Large intestine (tissue), 3 donors: ENCODE measurements around the gene C20orf96. TPM values are rescaled to one million over a fixed set of nuclear protein-coding genes. Genes with fewer than 3 reads are reported as not detected.
A peak's percentile ranks its signal among the peaks of the same experiment; 100 is the strongest.

Experiments used
- DNase-seq, 2 donors: peaks; one replicate each; pipeline versions ENCODE4 v3.0.0 to v3.0.0-alpha.2; 2013
- H3K27ac ChIP-seq: one replicate; pipeline ENCODE4 v1.5.1; 2013; ENCODE audit warnings: low read length
- H3K27me3 ChIP-seq: 2 replicates; pipeline ENCODE4 v1.6.1; 2013; ENCODE audit warnings: low read length; ENCODE audit not compliant: control insufficient read depth, insufficient read depth
- H3K36me3 ChIP-seq: 2 replicates; pipeline ENCODE4 v1.6.1; 2013; ENCODE audit warnings: low read length; ENCODE audit not compliant: control insufficient read depth, insufficient read depth
- H3K4me1 ChIP-seq: one replicate; pipeline ENCODE4 v1.6.1; 2013; ENCODE audit warnings: low read length; ENCODE audit not compliant: control insufficient read depth, insufficient read depth
- H3K4me3 ChIP-seq: one replicate; pipeline ENCODE4 v1.5.1; 2013; ENCODE audit warnings: low read length
- H3K9me3 ChIP-seq: one replicate; pipeline ENCODE4 v1.6.1; 2013; ENCODE audit warnings: mild to moderate bottlenecking, low read depth, low read length, moderate library complexity; ENCODE audit not compliant: control insufficient read depth
- WGBS: methylation state at CpG from one replicate; pipeline ENCODE4 v1.1.5; 2013; ENCODE audit warnings: low lambda C conversion rate; ENCODE audit not compliant: insufficient coverage; 5-methylcytosine and 5-hydroxymethylcytosine counted together
- polyA plus RNA-seq: library from polyadenylated mRNA; unstranded; fragments of 120-200 nt; gene quantifications from one replicate; pipeline ENCODE4 v1.2.1, GENCODE V29; 2013

The C20orf96 gene
- polyA plus RNA-seq, 1 donor: 12.0 TPM

DNA sequence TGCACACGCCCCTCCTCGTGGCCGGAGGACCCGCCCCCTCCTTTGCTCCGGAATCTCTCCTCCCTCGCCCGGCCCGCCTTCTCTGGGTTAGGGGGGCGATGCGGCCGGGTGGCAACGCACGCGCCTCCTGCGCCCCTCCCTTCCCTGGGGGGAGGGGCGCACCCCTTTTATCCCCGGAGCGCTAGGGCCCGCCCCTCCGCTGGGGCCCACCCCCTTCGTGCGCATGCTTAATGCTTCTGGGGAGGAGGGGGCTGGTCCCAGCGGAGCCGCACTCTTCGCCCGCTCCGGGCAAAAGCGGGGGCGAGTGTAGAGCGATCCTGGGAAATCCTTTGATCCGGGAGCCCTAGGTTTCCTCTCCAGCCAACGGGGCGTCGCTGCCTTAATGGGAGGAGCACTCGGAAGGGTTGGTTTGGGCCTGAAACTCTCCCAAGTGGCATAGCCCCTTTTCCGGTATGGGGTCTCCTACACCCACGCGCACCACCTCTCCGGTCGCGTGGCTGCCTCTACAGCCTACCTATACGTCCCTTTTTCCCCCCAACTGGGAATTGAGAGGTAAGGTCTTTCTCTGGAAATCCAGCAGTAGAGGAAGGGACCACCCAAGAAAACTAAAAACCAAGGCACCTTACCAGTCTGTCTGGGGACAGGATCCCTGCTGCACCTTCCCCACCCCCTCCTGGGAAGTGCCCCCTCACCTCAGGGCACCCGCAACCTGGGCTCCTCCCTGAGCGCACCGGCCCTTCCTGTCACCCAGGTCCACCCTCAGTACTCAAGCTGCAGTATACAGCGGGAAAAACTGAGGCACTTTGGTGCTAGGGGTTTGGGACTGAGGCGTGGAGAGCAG, 36.9 kb upstream of the C20orf96 start:
- no peaks in the 10 kb centered on the region for H3K27me3 ChIP-seq
- peak overlapping the region; percentile 37 for H3K27ac ChIP-seq
- no peaks in the 10 kb centered on the region for H3K9me3 ChIP-seq
- no CpG with 5 or more reads among the region's 47 CpGs for WGBS
- DNase-seq: peak; percentile 88 to 91
- H3K4me3 ChIP-seq: peak overlapping the region; percentile 54
- peaks cover 5% of the 10 kb centered on the region for H3K36me3 ChIP-seq
- peaks cover 17% of the 10 kb centered on the region for H3K4me1 ChIP-seq

DNA sequence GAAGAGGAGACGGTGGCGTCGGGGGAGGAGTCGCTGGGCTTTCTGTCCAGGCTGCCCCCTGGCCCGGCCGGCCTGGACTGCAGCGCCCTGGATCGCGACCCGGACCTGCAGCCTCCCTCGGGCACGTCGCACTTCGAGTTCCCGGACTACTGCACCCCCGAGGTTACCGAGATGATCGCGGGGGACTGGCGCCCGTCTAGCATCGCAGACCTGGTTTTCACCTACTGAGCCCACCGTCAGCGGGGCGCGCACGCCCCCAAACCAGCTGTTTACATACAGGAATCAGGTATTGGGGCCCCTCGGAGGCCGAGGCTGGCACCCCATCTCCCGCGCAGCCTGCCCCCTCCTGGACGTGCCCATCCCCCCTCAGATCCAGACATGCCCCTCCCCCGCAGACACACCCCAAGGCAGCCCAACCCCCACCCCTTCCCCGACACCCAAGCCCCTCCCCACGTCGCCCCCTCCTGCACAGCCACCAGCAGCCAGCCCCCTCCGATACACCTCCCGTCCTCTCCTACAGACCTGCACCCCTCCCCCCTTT, 36.2 kb upstream of the C20orf96 start:
- Histone ChIP-seq H3K27ac (peak overlapping the region; percentile 81), H3K4me3 (peak overlapping the region; percentile 54), H3K36me3 (peaks cover 5% of the 10 kb centered on the region), H3K27me3 (no peaks in the 10 kb centered on the region), H3K9me3 (no peaks in the 10 kb centered on the region), H3K4me1 (peaks cover 17% of the 10 kb centered on the region)
- DNase-seq: no peak
- WGBS: no CpG with 5 or more reads among the region's 38 CpGs

DNA sequence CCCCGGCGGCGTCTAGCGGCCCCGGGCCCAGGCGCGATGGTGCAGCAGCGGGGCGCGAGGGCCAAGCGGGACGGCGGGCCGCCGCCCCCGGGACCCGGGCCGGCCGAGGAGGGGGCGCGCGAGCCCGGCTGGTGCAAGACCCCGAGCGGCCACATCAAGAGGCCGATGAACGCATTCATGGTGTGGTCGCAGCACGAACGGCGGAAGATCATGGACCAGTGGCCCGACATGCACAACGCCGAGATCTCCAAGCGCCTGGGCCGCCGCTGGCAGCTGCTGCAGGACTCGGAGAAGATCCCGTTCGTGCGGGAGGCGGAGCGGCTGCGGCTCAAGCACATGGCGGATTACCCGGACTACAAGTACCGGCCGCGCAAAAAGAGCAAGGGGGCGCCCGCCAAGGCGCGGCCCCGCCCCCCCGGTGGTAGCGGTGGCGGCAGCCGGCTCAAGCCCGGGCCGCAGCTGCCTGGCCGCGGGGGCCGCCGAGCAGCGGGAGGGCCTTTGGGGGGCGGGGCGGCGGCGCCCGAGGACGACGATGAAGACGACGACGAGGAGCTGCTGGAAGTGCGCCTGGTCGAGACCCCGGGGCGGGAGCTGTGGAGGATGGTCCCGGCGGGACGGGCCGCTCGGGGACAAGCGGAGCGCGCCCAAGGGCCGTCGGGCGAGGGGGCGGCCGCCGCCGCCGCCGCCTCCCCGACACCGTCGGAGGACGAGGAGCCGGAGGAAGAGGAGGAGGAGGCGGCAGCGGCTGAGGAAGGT, 35.5 kb upstream of the C20orf96 start:
- Histone ChIP-seq H3K4me3 (peak overlapping the region; percentile 54), H3K27me3 (no peaks in the 10 kb centered on the region), H3K9me3 (no peaks in the 10 kb centered on the region), H3K4me1 (peaks cover 17% of the 10 kb centered on the region), H3K27ac (peak overlapping the region; percentile 81), H3K36me3 (peaks cover 5% of the 10 kb centered on the region)
- DNase-seq: peak; percentile 42 to 80
- no CpG with 5 or more reads among the region's 103 CpGs for WGBS

DNA sequence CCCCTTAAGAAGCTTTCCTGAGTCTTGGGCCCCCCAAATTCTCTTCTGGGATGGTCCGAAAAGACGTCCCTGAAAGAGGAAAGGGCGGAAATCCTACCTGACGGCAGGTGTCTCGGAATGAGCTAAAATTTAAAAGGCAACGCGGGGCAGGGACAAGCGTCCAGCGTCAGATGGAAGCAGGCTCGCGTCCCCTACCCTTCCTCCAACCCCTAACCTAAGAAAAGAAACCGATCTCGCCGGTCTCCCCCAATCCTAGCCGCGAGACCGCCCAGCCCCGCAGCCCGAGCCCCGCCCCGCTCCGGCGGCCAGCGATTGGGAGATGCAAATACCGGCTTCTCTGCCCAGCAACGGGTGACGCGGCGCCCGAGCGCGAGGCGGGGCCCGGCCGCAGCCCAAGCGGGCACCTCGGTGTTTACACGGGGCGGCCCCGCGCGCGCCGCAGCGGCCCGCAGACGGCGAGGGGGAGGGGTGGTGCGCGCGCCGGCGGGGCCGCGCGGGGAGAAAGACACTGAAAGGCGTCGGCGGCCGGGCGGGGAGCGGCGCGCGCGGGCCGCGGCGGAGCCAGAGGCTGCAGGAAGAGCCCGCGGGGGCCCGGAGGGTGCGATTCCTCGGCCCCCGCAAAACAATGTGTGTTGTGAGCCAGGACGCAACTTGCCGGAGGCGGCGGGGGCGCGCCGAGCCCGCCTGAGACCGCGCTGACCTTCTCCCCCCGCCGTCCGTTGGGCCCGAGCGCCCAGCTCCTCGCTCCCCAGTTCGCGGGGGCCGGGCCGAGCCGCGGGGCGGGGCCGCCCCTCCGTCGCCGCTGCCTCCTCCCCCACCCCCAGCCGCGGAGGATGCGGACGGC, 34.7 kb upstream of the C20orf96 start, which contains the start of gene SOX12:
Gene SOX12 (plus strand): TSS at position 508 of the 844 bp plus-strand sequence. CDS start 373 bp downstream, outside the sequence.
- H3K9me3 ChIP-seq: no peaks in the 10 kb centered on the region
- H3K27me3 ChIP-seq: no peaks in the 10 kb centered on the region
- H3K36me3 ChIP-seq: peaks cover 7% of the 10 kb centered on the region
- H3K27ac ChIP-seq: peak within 1 kb of the TSS; percentile 81
- H3K4me3 ChIP-seq: peak within 1 kb of the TSS; percentile 56
- DNase-seq: peak; percentile 95 to 96
- peaks cover 14% of the 10 kb centered on the region for H3K4me1 ChIP-seq
- WGBS: no CpG with 5 or more reads among the region's 106 CpGs

DNA sequence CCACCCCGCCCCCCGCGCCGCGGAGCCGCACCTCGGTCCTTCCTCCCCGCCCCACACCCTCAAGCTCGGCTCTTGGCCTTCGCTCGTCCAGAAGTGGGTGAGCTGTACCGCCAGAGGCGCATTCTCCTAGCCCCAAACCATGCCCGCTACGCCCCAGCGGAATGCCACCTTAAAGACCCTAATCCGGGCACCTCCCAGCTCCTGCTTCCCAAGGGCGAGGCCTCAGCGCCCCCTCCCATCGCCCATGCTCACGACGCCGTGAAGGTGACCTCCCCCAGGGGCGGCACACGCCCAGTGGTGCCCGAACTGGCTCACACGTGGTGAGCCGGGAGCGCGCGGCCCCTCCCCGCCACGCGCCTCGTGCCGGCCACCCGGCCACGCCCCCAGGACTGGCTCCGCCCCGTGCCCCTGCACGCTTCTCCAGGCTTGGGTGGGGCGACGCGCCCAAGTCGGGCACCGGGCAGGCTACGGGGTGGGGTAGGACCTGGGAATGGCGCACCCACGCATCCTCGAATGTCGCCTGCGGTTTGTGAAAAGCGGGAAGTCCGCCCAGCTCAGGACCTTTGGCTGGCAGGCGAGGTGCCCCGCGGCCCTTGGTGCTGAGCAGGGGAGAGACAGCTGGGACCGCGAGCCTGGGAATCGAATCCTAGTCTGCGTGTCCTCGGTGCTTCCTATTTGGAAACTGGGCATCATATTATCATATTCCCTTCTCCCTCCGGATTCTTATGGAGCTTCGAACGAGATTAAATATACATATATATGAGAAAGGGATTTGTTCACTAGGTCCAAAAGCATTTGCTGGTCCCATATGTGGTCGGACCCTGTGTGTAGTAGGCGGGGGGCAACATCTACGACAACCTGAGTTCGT, 33.9 kb upstream of the C20orf96 start:
- Histone ChIP-seq H3K36me3 (peaks cover 6% of the 10 kb centered on the region), H3K27me3 (no peaks in the 10 kb centered on the region), H3K9me3 (no peaks in the 10 kb centered on the region), H3K27ac (peak overlapping the region; percentile 81), H3K4me1 (peaks cover 12% of the 10 kb centered on the region), H3K4me3 (peak overlapping the region; percentile 56)
- WGBS: no CpG with 5 or more reads among the region's 69 CpGs
- DNase-seq: peak; percentile 90 to 94

DNA sequence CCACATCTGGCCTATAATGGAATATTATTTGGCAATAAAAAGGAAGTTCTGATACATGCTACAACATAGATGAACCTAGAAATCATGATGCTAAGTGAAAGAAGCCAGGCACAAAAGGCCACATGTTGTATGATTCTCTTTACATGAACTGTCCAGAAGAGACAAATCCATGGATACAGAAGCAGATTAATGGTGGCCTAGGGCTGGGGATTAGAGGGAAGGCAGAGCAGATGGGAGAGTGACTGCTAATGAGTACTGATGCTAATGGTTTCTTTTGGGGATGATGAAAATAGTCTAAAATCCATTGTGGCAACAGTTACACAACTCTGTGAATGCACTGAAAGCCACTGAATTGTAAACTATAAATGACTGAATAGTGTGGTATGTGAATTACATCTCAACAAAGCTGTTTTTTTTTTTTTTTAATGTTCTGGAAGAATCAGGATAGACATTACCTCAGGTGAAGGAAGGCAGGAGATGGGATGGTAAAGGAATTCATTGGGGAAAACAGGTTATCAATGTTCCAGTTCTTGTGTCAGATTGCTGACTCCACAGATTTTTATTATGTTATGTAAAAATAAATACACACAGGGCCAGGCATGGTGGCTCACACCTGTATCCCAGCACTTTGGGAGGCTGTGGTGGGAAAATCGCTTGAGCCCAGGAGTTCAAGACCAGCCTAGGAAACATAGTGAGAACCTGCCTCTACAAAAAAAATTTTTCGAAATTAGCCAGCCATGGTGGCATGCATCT, 25.9 kb upstream of the C20orf96 start:
- no CpG with 5 or more reads among the region's 2 CpGs for WGBS
- Histone ChIP-seq H3K9me3 (no peaks in the 10 kb centered on the region), H3K27ac (no peak overlapping the region), H3K4me3 (no peak overlapping the region), H3K27me3 (no peaks in the 10 kb centered on the region), H3K4me1 (no peaks in the 10 kb centered on the region), H3K36me3 (peaks cover 3% of the 10 kb centered on the region)
- no peak for DNase-seq

DNA sequence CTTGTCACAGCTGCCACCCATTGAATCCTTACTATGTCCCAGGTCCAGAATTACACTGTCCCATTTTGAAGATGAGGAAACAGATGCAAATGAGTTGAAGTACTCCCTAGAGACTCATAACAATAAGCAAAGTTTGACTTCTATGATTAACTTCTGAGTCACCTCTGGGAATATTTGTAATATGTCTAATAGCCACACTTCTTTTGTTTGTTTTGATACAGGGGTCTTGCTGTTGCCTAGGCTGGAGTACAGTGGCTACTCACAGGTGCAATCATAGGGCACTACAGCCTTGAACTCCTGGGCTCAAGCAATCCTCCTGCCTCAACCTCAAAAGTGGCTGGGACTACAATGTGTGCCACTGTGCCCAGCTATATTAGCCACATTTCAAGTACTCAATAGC, 23.4 kb upstream of the C20orf96 start:
- H3K27ac ChIP-seq: no peak overlapping the region
- no peak for DNase-seq
- no peaks in the 10 kb centered on the region for H3K9me3 ChIP-seq
- no peaks in the 10 kb centered on the region for H3K27me3 ChIP-seq
- no peaks in the 10 kb centered on the region for H3K4me1 ChIP-seq
- H3K4me3 ChIP-seq: no peak overlapping the region
- no peaks in the 10 kb centered on the region for H3K36me3 ChIP-seq

DNA sequence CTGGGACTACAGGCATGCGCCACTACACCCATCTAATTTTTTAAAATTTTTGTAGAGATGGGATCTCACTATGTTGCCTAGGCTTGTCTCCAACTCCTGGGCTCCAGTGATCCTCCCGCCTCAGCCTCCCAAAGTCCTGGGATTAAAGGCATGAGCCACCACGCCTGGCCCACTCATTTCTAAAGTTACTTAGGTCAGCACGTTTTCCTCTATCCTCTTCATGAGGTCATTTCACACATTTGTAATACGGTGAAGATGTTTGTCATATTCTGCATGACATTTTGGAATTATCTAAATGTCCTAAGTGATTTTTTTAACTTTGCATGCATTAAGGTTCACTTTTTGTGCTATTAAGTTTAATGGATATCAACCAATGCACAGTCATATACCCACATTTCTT, 22.9 kb upstream of the C20orf96 start:
- no peaks in the 10 kb centered on the region for H3K9me3 ChIP-seq
- no peak overlapping the region for H3K27ac ChIP-seq
- H3K4me3 ChIP-seq: no peak overlapping the region
- no peaks in the 10 kb centered on the region for H3K27me3 ChIP-seq
- H3K36me3 ChIP-seq: no peaks in the 10 kb centered on the region
- DNase-seq: no peak
- 85% methylated on average over 2 of the region's 5 CpGs for whole genome bisulfite sequencing
- no peaks in the 10 kb centered on the region for H3K4me1 ChIP-seq

DNA sequence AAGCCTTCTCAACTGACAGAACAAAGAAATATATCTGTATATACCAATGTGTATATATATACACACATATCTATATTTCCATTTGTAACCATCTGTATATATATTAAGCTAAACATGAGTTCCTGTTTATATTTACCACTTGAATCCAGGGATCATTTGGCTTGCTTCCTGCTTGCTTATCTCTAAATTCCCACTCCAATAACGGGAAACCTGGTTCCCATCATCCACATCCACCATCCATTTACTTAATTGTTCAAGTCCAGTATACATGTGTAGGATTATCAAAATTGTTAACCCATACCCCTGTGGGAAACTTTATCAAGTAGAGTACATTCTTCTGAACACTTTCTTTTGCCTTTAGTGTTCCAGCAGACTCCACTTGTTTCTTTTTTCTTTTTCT, 22.3 kb upstream of the C20orf96 start:
- Histone ChIP-seq H3K27ac (no peak overlapping the region), H3K4me3 (no peak overlapping the region), H3K4me1 (no peaks in the 10 kb centered on the region), H3K36me3 (no peaks in the 10 kb centered on the region), H3K9me3 (no peaks in the 10 kb centered on the region), H3K27me3 (no peaks in the 10 kb centered on the region)
- WGBS: no CpG with 5 or more reads among the region's 1 CpG
- no peak for DNase-seq
